ENCODE results near the gene PTF1A. TPM values are rescaled to one million over a fixed set of nuclear protein-coding genes. Genes with fewer than 3 reads are reported as not detected.

PTF1A gene
- total and polyA plus RNA-seq, 2 of the 4 experiments (the other 2 are of a cell fraction): not detected

- intact Hi-C loops (cut with micrococcal nuclease): no loop called here
- Histone ChIP-seq H3K36me3 (ENCODE audit: control insufficient read depth, insufficient read depth, low read length) (no peaks in the 10 kb centered on the region), H3K56ac (ENCODE audit: extremely low read depth, insufficient read depth, low read length) (no peak overlapping the region), H3K4me2 (ENCODE audit: low read depth, low read length) (no peak overlapping the region), H2BK5ac (ENCODE audit: low read depth, low read length, poor library complexity, severe bottlenecking) (no peak overlapping the region), H3K27ac (ENCODE audit: insufficient read depth, low read length) (no peak overlapping the region), H4K91ac (ENCODE audit: insufficient read depth, low read depth, low read length) (no peak overlapping the region), H3K4me1 (ENCODE audit: control insufficient read depth, insufficient read depth, low read length) (no peaks in the 10 kb centered on the region), H3K18ac (ENCODE audit: low read depth, low read length) (no peak overlapping the region), H2BK20ac (ENCODE audit: low read depth, low read length) (no peak overlapping the region), H2BK15ac (ENCODE audit: low read depth, low read length) (no peak overlapping the region), H4K8ac (ENCODE audit: low read depth in 2 of 2, low read length in 2 of 2) (no peak overlapping the region), H3K9ac (ENCODE audit: low read depth, low read length) (no peak overlapping the region), H3K9me3 (ENCODE audit: control insufficient read depth, insufficient read depth, low read length) (no peaks in the 10 kb centered on the region), H3K4ac (ENCODE audit: low read depth, low read length) (no peak overlapping the region), H3K14ac (replicated peaks; ENCODE audit: low read depth, low read length) (no peak overlapping the region), H4K5ac (ENCODE audit: low read depth, low read length) (no peak overlapping the region), H2AFZ (replicated peaks; ENCODE audit: low read length, poor library complexity) (no peak overlapping the region), H3K9me1 (ENCODE audit: insufficient read depth, low read length) (no peaks in the 10 kb centered on the region), H3K4me3 (ENCODE audit: insufficient read depth, low read depth, low read length) (no peak overlapping the region), H3K27me3 (ENCODE audit: control insufficient read depth, insufficient read depth, low read length) (peaks cover 9% of the 10 kb centered on the region), H2AK9ac (replicated peaks; ENCODE audit: low read depth, low read length, poor library complexity) (no peak overlapping the region), H2BK120ac (ENCODE audit: low read depth, low read length) (no peak overlapping the region), H3K23ac (ENCODE audit: low read depth, low read length) (no peak overlapping the region), H4K20me1 (ENCODE audit: insufficient read depth, low read length) (no peaks in the 10 kb centered on the region), H3K79me1 (ENCODE audit: low read depth in 1 of 2, low read length in 2 of 2) (no peaks in the 10 kb centered on the region), H2AK5ac (ENCODE audit: low read depth, low read length) (no peak overlapping the region)
- ATAC-seq (ENCODE audit: low read depth) (no peak), DNase-seq (no peak)
- ChIA-PET CTCF (interaction anchor here (0.6 kb wide), 1 partner anchor 488 kb away, joined by 8 read pairs; no protein-coding TSS in a partner anchor), POLR2A (ENCODE audit: unreplicated experiment) (no interaction called here)
- TF ChIP-seq RCOR1 (IDR thresholded peaks at IDR 0.05; ENCODE audit: insufficient replicate concordance, low read length): no peak
- TF ChIP-seq CHD1 (IDR thresholded peaks at IDR 0.05; ENCODE audit: low read depth, low read length): no peak
- no peak for TF ChIP-seq RFX5 (IDR thresholded peaks at IDR 0.05; ENCODE audit: low read depth, low read length)
- no peak for TF ChIP-seq MAFK (IDR thresholded peaks at IDR 0.05; ENCODE audit: low read depth, low read length)
- TF ChIP-seq CEBPB (IDR thresholded peaks at IDR 0.05; ENCODE audit: low read depth, low read length): no peak
- TF ChIP-seq CTCF (conservative IDR thresholded peaks at IDR 0.05; ENCODE audit: low read depth, low read length): no peak
- TF ChIP-seq SMC3 (IDR thresholded peaks at IDR 0.05; ENCODE audit: low read depth, low read length): no peak
- TF ChIP-seq NFE2L2 (IDR thresholded peaks at IDR 0.05; ENCODE audit: low read depth, low read length): no peak
- no peak for TF ChIP-seq POLR2A (IDR thresholded peaks at IDR 0.05; ENCODE audit: low read depth, low read length)
- TF ChIP-seq RAD21 (IDR thresholded peaks at IDR 0.05; ENCODE audit: low read length): no peak
- no peak for TF ChIP-seq ELK1 (IDR thresholded peaks at IDR 0.05; ENCODE audit: borderline replicate concordance, low read depth, low read length)
- no peak for TF ChIP-seq USF2 (IDR thresholded peaks at IDR 0.05; ENCODE audit: low read depth, low read length)
- TF ChIP-seq FOS (IDR thresholded peaks at IDR 0.05; ENCODE audit: low read depth, low read length): no peak
- no peak for TF ChIP-seq BHLHE40 (IDR thresholded peaks at IDR 0.05; ENCODE audit: low read depth, low read length)
- no peak for TF ChIP-seq MAZ (IDR thresholded peaks at IDR 0.05; ENCODE audit: borderline replicate concordance, low read depth, low read length)
- TF ChIP-seq MXI1 (IDR thresholded peaks at IDR 0.05; ENCODE audit: borderline replicate concordance, low read depth, low read length): no peak
- no TSS peak for BruUV-seq (replicated peaks)
- in situ Hi-C loops (cut with MboI; ENCODE audit: low sequenced_read_pairs): no loop called here
- WGBS, 2 experiments (ENCODE audit: extremely low coverage in 2 of 2, insufficient read length in 1 of 2): 20% methylated on average over 1 of the region's 3 CpGs; no CpG with 5 or more reads in 1 of the 2 experiments
- dilution Hi-C loops (cut with HindIII; ENCODE audit: low sequenced_read_pairs, unreplicated experiment): no loop called here
These were observed 14.0 kb downstream of the PTF1A start for GRCh38 chr10:23205972-23206642.

Measured in IMR-90 (cell line).